T-helper 22 cell (primary cell): ENCODE measurements around the gene PPFIA3.
A peak's percentile ranks its signal among the peaks of the same experiment; 100 is the strongest.
"Not testable (repeated sequence)": the region's sequence is repeated elsewhere in the genome, so short reads cannot be mapped to it uniquely, and the experiment has no call there.

Experiments
- DNase-seq: peaks from one replicate; pipeline ENCODE4 v3.0.0-alpha.2; 2020; ENCODE audit warnings: low read depth

The PPFIA3 gene

GRCh38 chr19:49150106-49150943, 31.0 kb downstream of the PPFIA3 start:
- peak; percentile 23 for DNase-seq

- no peak for DNase-seq
These were observed 31.6 kb downstream of the PPFIA3 start for GRCh38 chr19:49150944-49151243.

- no peak for DNase-seq
These were observed 32.1 kb downstream of the PPFIA3 start for GRCh38 chr19:49151267-49152118.

GRCh38 chr19:49152119-49152550, 32.8 kb downstream of the PPFIA3 start:
- no peak for DNase-seq

- DNase-seq: no peak
These were observed 33.9 kb downstream of the PPFIA3 start for GRCh38 chr19:49153167-49153809.

- no peak for DNase-seq
These were observed 34.9 kb downstream of the PPFIA3 start for GRCh38 chr19:49154279-49154678.

- no peak for DNase-seq
These were observed 35.9 kb downstream of the PPFIA3 start, which contains the start of gene HRC for GRCh38 chr19:49155005-49155819. HRC (minus strand) TSS chr19:49155396; CDS start chr19:49155237, 159 bp downstream.

GRCh38 chr19:49155820-49156346, 36.5 kb downstream of the PPFIA3 start:
- DNase-seq: no peak

GRCh38 chr19:49157445-49158224, 38.3 kb downstream of the PPFIA3 start, which contains the start of gene TRPM4:
TRPM4 (plus strand) TSS chr19:49157792; CDS start chr19:49157867, 75 bp downstream.
- no peak for DNase-seq

GRCh38 chr19:49160450-49161189, 41.3 kb downstream of the PPFIA3 start:
- DNase-seq: no peak

GRCh38 chr19:49161987-49162386, 42.6 kb downstream of the PPFIA3 start:
- no peak for DNase-seq

- no peak for DNase-seq
These were observed 45.9 kb downstream of the PPFIA3 start for GRCh38 chr19:49165111-49165750.

GRCh38 chr19:49165865-49166301, 46.5 kb downstream of the PPFIA3 start:
- no peak for DNase-seq

- DNase-seq: no peak
These were observed 48.6 kb downstream of the PPFIA3 start for GRCh38 chr19:49167857-49168409.

- no peak for DNase-seq
These were observed 49.1 kb downstream of the PPFIA3 start for GRCh38 chr19:49168421-49168820.

- DNase-seq: no peak
These were observed 53.9 kb downstream of the PPFIA3 start for GRCh38 chr19:49173198-49173597.

GRCh38 chr19:49180659-49181058, 61.3 kb downstream of the PPFIA3 start:
- DNase-seq: no peak

GRCh38 chr19:49182010-49182847, 62.9 kb downstream of the PPFIA3 start:
- DNase-seq: not testable (repeated sequence)
